Measurements from ENCODE around the gene EIF3I. TPM values are rescaled to one million over a fixed set of nuclear protein-coding genes. Genes with fewer than 3 reads are reported as not detected.

EIF3I gene
- polyA plus RNA-seq, 1 donor, result 156 TPM

GRCh38 chr1:32215629-32216480 lies 6.4 kb upstream of the EIF3I start:
- Histone ChIP-seq H3K9me3 (ENCODE audit: control insufficient read depth, low read depth, low read length) (no peaks in the 10 kb centered on the region), H3K4me1 (ENCODE audit: control insufficient read depth, insufficient read depth, low read length) (peaks cover 24% of the 10 kb centered on the region), H3K36me3 (ENCODE audit: control insufficient read depth, insufficient read depth, low read length) (peaks cover 39% of the 10 kb centered on the region), H3K27ac (ENCODE audit: low read length) (peak overlapping the region; percentile 83), H3K27me3 (ENCODE audit: control insufficient read depth, insufficient read depth, low read length) (no peaks in the 10 kb centered on the region), H3K4me3 (ENCODE audit: low read length) (no peak overlapping the region)
- WGBS (ENCODE audit: insufficient coverage, low lambda C conversion rate), result no CpG with 5 or more reads among the region's 10 CpGs
- DNase-seq, result peak; percentile 63 to 75

GRCh38 chr1:32216566-32216965 lies 5.6 kb upstream of the EIF3I start:
- Histone ChIP-seq H3K4me1 (ENCODE audit: control insufficient read depth, insufficient read depth, low read length) (peaks cover 31% of the 10 kb centered on the region), H3K9me3 (ENCODE audit: control insufficient read depth, low read depth, low read length) (no peaks in the 10 kb centered on the region), H3K4me3 (ENCODE audit: low read length) (no peak overlapping the region), H3K27ac (ENCODE audit: low read length) (peak overlapping the region; percentile 83), H3K36me3 (ENCODE audit: control insufficient read depth, insufficient read depth, low read length) (peaks cover 39% of the 10 kb centered on the region), H3K27me3 (ENCODE audit: control insufficient read depth, insufficient read depth, low read length) (no peaks in the 10 kb centered on the region)
- WGBS (ENCODE audit: insufficient coverage, low lambda C conversion rate), result no CpG with 5 or more reads among the region's 5 CpGs
- no peak for DNase-seq

GRCh38 chr1:32219022-32219421 lies 3.2 kb upstream of the EIF3I start:
- no peak for DNase-seq
- WGBS (ENCODE audit: insufficient coverage, low lambda C conversion rate), result 80% methylated on average over 1 of the region's 7 CpGs
- Histone ChIP-seq H3K4me3 (ENCODE audit: low read length) (no peak overlapping the region), H3K4me1 (ENCODE audit: control insufficient read depth, insufficient read depth, low read length) (peaks cover 39% of the 10 kb centered on the region), H3K36me3 (ENCODE audit: control insufficient read depth, insufficient read depth, low read length) (peaks cover 41% of the 10 kb centered on the region), H3K27ac (ENCODE audit: low read length) (no peak overlapping the region), H3K9me3 (ENCODE audit: control insufficient read depth, low read depth, low read length) (no peaks in the 10 kb centered on the region), H3K27me3 (ENCODE audit: control insufficient read depth, insufficient read depth, low read length) (no peaks in the 10 kb centered on the region)

GRCh38 chr1:32220746-32221580 lies 1.2 kb upstream of the EIF3I start:
- Histone ChIP-seq H3K27ac (ENCODE audit: low read length) (no peak overlapping the region), H3K4me1 (ENCODE audit: control insufficient read depth, insufficient read depth, low read length) (peaks cover 29% of the 10 kb centered on the region), H3K9me3 (ENCODE audit: control insufficient read depth, low read depth, low read length) (no peaks in the 10 kb centered on the region), H3K36me3 (ENCODE audit: control insufficient read depth, insufficient read depth, low read length) (peaks cover 40% of the 10 kb centered on the region), H3K4me3 (ENCODE audit: low read length) (peak overlapping the region; percentile 98), H3K27me3 (ENCODE audit: control insufficient read depth, insufficient read depth, low read length) (no peaks in the 10 kb centered on the region)
- peak in 1 of 2 donors; percentile 8 for DNase-seq
- WGBS (ENCODE audit: insufficient coverage, low lambda C conversion rate), result no CpG with 5 or more reads among the region's 4 CpGs

- no peaks in the 10 kb centered on the region for H3K27me3 ChIP-seq (ENCODE audit: control insufficient read depth, insufficient read depth, low read length)
- no peaks in the 10 kb centered on the region for H3K9me3 ChIP-seq (ENCODE audit: control insufficient read depth, low read depth, low read length)
- H3K4me3 ChIP-seq (ENCODE audit: low read length), result peak overlapping the region; percentile 98
- H3K36me3 ChIP-seq (ENCODE audit: control insufficient read depth, insufficient read depth, low read length), result peaks cover 41% of the 10 kb centered on the region
- peaks cover 24% of the 10 kb centered on the region for H3K4me1 ChIP-seq (ENCODE audit: control insufficient read depth, insufficient read depth, low read length)
- no CpG with 5 or more reads among the region's 13 CpGs for WGBS (ENCODE audit: insufficient coverage, low lambda C conversion rate)
- H3K27ac ChIP-seq (ENCODE audit: low read length), result peak overlapping the region; percentile 80
- no peak for DNase-seq
Measured at GRCh38 chr1:32221581-32221979, 627 bp upstream of the EIF3I start.

GRCh38 chr1:32223683-32224082 lies 1.5 kb downstream of the EIF3I start:
- Histone ChIP-seq H3K9me3 (ENCODE audit: control insufficient read depth, low read depth, low read length) (no peaks in the 10 kb centered on the region), H3K4me3 (ENCODE audit: low read length) (no peak overlapping the region), H3K27ac (ENCODE audit: low read length) (no peak overlapping the region), H3K36me3 (ENCODE audit: control insufficient read depth, insufficient read depth, low read length) (peaks cover 46% of the 10 kb centered on the region), H3K27me3 (ENCODE audit: control insufficient read depth, insufficient read depth, low read length) (no peaks in the 10 kb centered on the region), H3K4me1 (ENCODE audit: control insufficient read depth, insufficient read depth, low read length) (peaks cover 17% of the 10 kb centered on the region)
- no CpG with 5 or more reads among the region's 3 CpGs for WGBS (ENCODE audit: insufficient coverage, low lambda C conversion rate)
- DNase-seq, result no peak

GRCh38 chr1:32224285-32224684 lies 2.1 kb downstream of the EIF3I start:
- H3K27ac ChIP-seq (ENCODE audit: low read length), result no peak overlapping the region
- no peak for DNase-seq
- peaks cover 17% of the 10 kb centered on the region for H3K4me1 ChIP-seq (ENCODE audit: control insufficient read depth, insufficient read depth, low read length)
- H3K27me3 ChIP-seq (ENCODE audit: control insufficient read depth, insufficient read depth, low read length), result no peaks in the 10 kb centered on the region
- peaks cover 47% of the 10 kb centered on the region for H3K36me3 ChIP-seq (ENCODE audit: control insufficient read depth, insufficient read depth, low read length)
- no peak overlapping the region for H3K4me3 ChIP-seq (ENCODE audit: low read length)
- no CpG with 5 or more reads among the region's 4 CpGs for WGBS (ENCODE audit: insufficient coverage, low lambda C conversion rate)
- H3K9me3 ChIP-seq (ENCODE audit: control insufficient read depth, low read depth, low read length), result no peaks in the 10 kb centered on the region

- DNase-seq, result no peak
- no peak overlapping the region for H3K27ac ChIP-seq (ENCODE audit: low read length)
- H3K36me3 ChIP-seq (ENCODE audit: control insufficient read depth, insufficient read depth, low read length), result peaks cover 61% of the 10 kb centered on the region
- no peak overlapping the region for H3K4me3 ChIP-seq (ENCODE audit: low read length)
- H3K27me3 ChIP-seq (ENCODE audit: control insufficient read depth, insufficient read depth, low read length), result no peaks in the 10 kb centered on the region
- no CpG with 5 or more reads among the region's 3 CpGs for WGBS (ENCODE audit: insufficient coverage, low lambda C conversion rate)
- H3K4me1 ChIP-seq (ENCODE audit: control insufficient read depth, insufficient read depth, low read length), result peaks cover under 1% of the 10 kb centered on the region
- H3K9me3 ChIP-seq (ENCODE audit: control insufficient read depth, low read depth, low read length), result no peaks in the 10 kb centered on the region
Measured at GRCh38 chr1:32228771-32229170, 6.6 kb downstream of the EIF3I start.

- WGBS (ENCODE audit: insufficient coverage, low lambda C conversion rate), result no CpG with 5 or more reads among the region's 5 CpGs
- Histone ChIP-seq H3K4me1 (ENCODE audit: control insufficient read depth, insufficient read depth, low read length) (no peaks in the 10 kb centered on the region), H3K36me3 (ENCODE audit: control insufficient read depth, insufficient read depth, low read length) (peaks cover 40% of the 10 kb centered on the region), H3K9me3 (ENCODE audit: control insufficient read depth, low read depth, low read length) (no peaks in the 10 kb centered on the region), H3K4me3 (ENCODE audit: low read length) (no peak overlapping the region), H3K27ac (ENCODE audit: low read length) (no peak overlapping the region), H3K27me3 (ENCODE audit: control insufficient read depth, insufficient read depth, low read length) (no peaks in the 10 kb centered on the region)
- no peak for DNase-seq
Measured at GRCh38 chr1:32231843-32232432, 9.7 kb downstream of the EIF3I start.

- no peak overlapping the region for H3K4me3 ChIP-seq (ENCODE audit: low read length)
- no peak for DNase-seq
- H3K27me3 ChIP-seq (ENCODE audit: control insufficient read depth, insufficient read depth, low read length), result no peaks in the 10 kb centered on the region
- WGBS (ENCODE audit: insufficient coverage, low lambda C conversion rate), result 80% methylated on average over 2 of the region's 8 CpGs
- H3K36me3 ChIP-seq (ENCODE audit: control insufficient read depth, insufficient read depth, low read length), result peaks cover 33% of the 10 kb centered on the region
- H3K27ac ChIP-seq (ENCODE audit: low read length), result no peak overlapping the region
- H3K4me1 ChIP-seq (ENCODE audit: control insufficient read depth, insufficient read depth, low read length), result no peaks in the 10 kb centered on the region
- H3K9me3 ChIP-seq (ENCODE audit: control insufficient read depth, low read depth, low read length), result no peaks in the 10 kb centered on the region
Measured at GRCh38 chr1:32232558-32233304, 10.5 kb downstream of the EIF3I start.

All from large intestine (tissue), 3 donors.